NCI-H446 treated with DMSO at 0.1 percent for 48 hours (cell line): ENCODE results near the gene AMMECR1.

ENCODE experiments used
- DNase-seq: peaks from one replicate; lab custom pipeline; 2025; lab: John Stamatoyannopoulos, UW

Gene AMMECR1

GRCh38 chrX:110311437-110312230 lies 6.3 kb downstream of the AMMECR1 start:
- no peak for DNase-seq

GRCh38 chrX:110310896-110311295 lies 7.0 kb downstream of the AMMECR1 start:
- no peak for DNase-seq

GRCh38 chrX:110310000-110310790 lies 7.7 kb downstream of the AMMECR1 start:
- DNase-seq: no peak

GRCh38 chrX:110308220-110308619 lies 9.7 kb downstream of the AMMECR1 start:
- DNase-seq: no peak

GRCh38 chrX:110304884-110305283 lies 13.0 kb downstream of the AMMECR1 start:
- DNase-seq: no peak

GRCh38 chrX:110304371-110304770 lies 13.5 kb downstream of the AMMECR1 start:
- DNase-seq: no peak

- no peak for DNase-seq
Measured at GRCh38 chrX:110302975-110303374, 14.9 kb downstream of the AMMECR1 start.

- no peak for DNase-seq
Measured at GRCh38 chrX:110301194-110301593, 16.7 kb downstream of the AMMECR1 start.

GRCh38 chrX:110294087-110294486 lies 23.8 kb downstream of the AMMECR1 start:
- DNase-seq: no peak

- DNase-seq: no peak
Measured at GRCh38 chrX:110293658-110294057, 24.2 kb downstream of the AMMECR1 start.

- no peak for DNase-seq
Measured at GRCh38 chrX:110287605-110288004, 30.3 kb downstream of the AMMECR1 start.

- no peak for DNase-seq
Measured at GRCh38 chrX:110286106-110286505, 31.8 kb downstream of the AMMECR1 start.

GRCh38 chrX:110284159-110284558 lies 33.7 kb downstream of the AMMECR1 start:
- no peak for DNase-seq

- DNase-seq: no peak
Measured at GRCh38 chrX:110282922-110283321, 35.0 kb downstream of the AMMECR1 start.

GRCh38 chrX:110281377-110281776 lies 36.5 kb downstream of the AMMECR1 start:
- DNase-seq: no peak

- DNase-seq: no peak
Measured at GRCh38 chrX:110280954-110281353, 36.9 kb downstream of the AMMECR1 start.

GRCh38 chrX:110277609-110278008 lies 40.3 kb downstream of the AMMECR1 start:
- no peak for DNase-seq

- no peak for DNase-seq
Measured at GRCh38 chrX:110276778-110277177, 41.1 kb downstream of the AMMECR1 start.

GRCh38 chrX:110268886-110269285 lies 49.0 kb downstream of the AMMECR1 start:
- DNase-seq: no peak

GRCh38 chrX:110268395-110268794 lies 49.5 kb downstream of the AMMECR1 start:
- DNase-seq: no peak

GRCh38 chrX:110267874-110268273 lies 50.0 kb downstream of the AMMECR1 start:
- DNase-seq: no peak

GRCh38 chrX:110265661-110266060 lies 52.2 kb downstream of the AMMECR1 start:
- no peak for DNase-seq

- no peak for DNase-seq
Measured at GRCh38 chrX:110259117-110259516, 58.8 kb downstream of the AMMECR1 start.
